Heart left ventricle (tissue), 16 donors: ENCODE measurements around the gene URM1. TPM values are rescaled to one million over a fixed set of nuclear protein-coding genes. Genes with fewer than 3 reads are reported as not detected.

Experiments
- ATAC-seq, 4 donors: fragments of 200-7000 bp; cut with Tn5 transposase; one replicate each; pipeline ENCODE4 v1.9.1; 2020 to 2022; ENCODE audit warnings: moderate library complexity in 4 of 4, mild to moderate bottlenecking in 3 of 4, moderate number of reproducible peaks in 1 of 4
- DNase-seq, 5 donors: peaks; one replicate each; pipeline ENCODE4 v3.0.0-alpha.2; 2020
- H3K27ac ChIP-seq, 12 donors: fragments of 200-600 bp; sonication (generic) in 4 of 12; one replicate each; pipeline versions ENCODE4 v1.5.0 to v1.8.0; 2016 to 2022; ENCODE audit warnings: mild to moderate bottlenecking in 2 of 12
- H3K27me3 ChIP-seq, 9 donors: fragments of 200-600 bp; sonication (generic) in 2 of 9; one replicate each; pipeline versions ENCODE4 v1.5.1 to v1.8.0; 2016 to 2022; ENCODE audit warnings: mild to moderate bottlenecking in 3 of 9
- H3K36me3 ChIP-seq, 9 donors: fragments of 200-600 bp; sonication (generic) in 2 of 9; one replicate each; pipeline versions ENCODE4 v1.5.0 to v1.8.0; 2018 to 2022; ENCODE audit warnings: mild to moderate bottlenecking in 2 of 9
- H3K4me1 ChIP-seq, 12 donors: fragments of 200-600 bp; sonication (generic) in 4 of 12; one replicate each; pipeline versions ENCODE4 v1.5.0 to v1.8.0; 2016 to 2022; ENCODE audit warnings: mild to moderate bottlenecking in 3 of 12
- H3K4me3 ChIP-seq, 12 donors: fragments of 200-600 bp; sonication (generic) in 4 of 12; one replicate each; pipeline versions ENCODE4 v1.5.0 to v1.8.0; 2017 to 2022; ENCODE audit warnings: mild to moderate bottlenecking in 9 of 12, moderate library complexity in 4 of 12
- H3K9me3 ChIP-seq, 12 donors: fragments of 200-600 bp; sonication (generic) in 4 of 12; one replicate each; pipeline versions ENCODE4 v1.5.0 to v1.8.0; 2016 to 2022; ENCODE audit warnings: mild to moderate bottlenecking in 1 of 12
- CTCF ChIP-seq, 12 donors: fragments of 200-600 bp; sonication (generic) in 4 of 12; IDR thresholded peaks; one replicate each; pipeline versions ENCODE4 v1.5.0 to v1.8.0; 2018 to 2022; ENCODE audit warnings: antibody characterized with exemption in 12 of 12, mild to moderate bottlenecking in 5 of 12
- POLR2A ChIP-seq, 2 donors: fragments of 450-650 bp; IDR thresholded peaks; one replicate each; pipeline ENCODE4 v1.6.1; 2017; ENCODE audit warnings: antibody characterized with exemption in 2 of 2, mild to moderate bottlenecking in 2 of 2, moderate library complexity in 2 of 2
- WGBS, 4 donors: extraction: QIAGEN DNeasy Blood & Tissue Kit in 2 of 4; methylation state at CpG; one replicate each; pipeline versions ENCODE4 v1.1.5 to v1.1.7; 2013 to 2018; 5-methylcytosine and 5-hydroxymethylcytosine counted together
- intact Hi-C, 10 donors: fragments of 100-400 bp; cut with DNase I; formaldehyde crosslinking; loops; one replicate each; pipeline versions ENCODE4 v1.11.1 to v1.14.2; 2022
- long read RNA-seq, 3 donors: library from polyadenylated mRNA; unstranded; transcript quantifications; one replicate each; pipeline ENCODE4 v2.0.0, GENCODE V29; 2020 to 2021
- polyA plus RNA-seq, 2 donors: library from polyadenylated mRNA; stranded (reverse); fragments of 200-250 nt; gene quantifications; one replicate each; pipeline ENCODE4 v1.2.3, GENCODE V29; 2013
- total RNA-seq, 9 donors: library from RNA; depleted of rRNA in 2 of 9; stranded (reverse); fragments of >200 nt in 2 of 9; fragmentation: NEBNext Ultra II Directional in 3 of 9; extraction: Animal tissue kit (Norgen Biotek cat#: 25700) in 3 of 9; gene quantifications; one replicate each; pipeline versions ENCODE4 v1.1.0 to v1.2.4, GENCODE V29; 2016 to 2023
- donor health status: ischemic (EF 13 %, LVEDD 7.1; RV severe dilation, severe dysfunction).
- donor health status: healthy with polysubstance abuse.
- donor health status: DM: no; HTN: yes; CAD: no.
- donor health status: DM: no; HTN: no; CAD: no.
- donor health status: ischemic (EF 25% LVEDD 6.9; RV normal size, moderate dysfunction).
- donor health status: ischemic (EF 25% LVEDD 5.7; RV mildly dilated, moderate dysfunction).
- donor health status: healthy.
- donor health status: DM: yes; HTN: yes; CAD: no.
- donor health status: ischemic (EF 35%, LVEDD 5.7; RV mildly dilated, moderate dysfunction).
- donor health status: nonischemic (EF 11% LVEDD 7.7; RV severe dilation, severe dysfunction).
- donor health status: DM: yes; HTN: yes; CAD: no.
- donor health status: PGD.
- donor health status: ischemic (EF 29% LVEDD 5.4; RV normal size, mild dysfunction).
- donor health status: nonischemic (EF 23%, LVEDD 6.1; RV moderate dilation, normal function).

The URM1 gene
- 10 to 100 TPM; 34.4 to 55.5 (median 45.4) TPM for total RNA-seq
- 10 to 100 TPM; 30.2 to 85.6 TPM for polyA plus RNA-seq
- long read RNA-seq, donor 1, transcript URM1-203 (5 exons, 2,650 nt), result major isoform, 18 of 32 reads
- long read RNA-seq, donor 1, partial matches to known transcripts, result 10 of 32 reads
- long read RNA-seq, donor 1, other reads (novel, unspliced or antisense), result 2 of 32 reads
- long read RNA-seq, donor 2, transcript URM1-203 (5 exons, 2,650 nt), result major isoform, 59 of 83 reads
- long read RNA-seq, donor 2, transcript URM1-205 (5 exons, 723 nt), result minor isoform, 13 of 83 reads
- long read RNA-seq, donor 2, partial matches to known transcripts, result 2 of 83 reads
- long read RNA-seq, donor 2, other reads (novel, unspliced or antisense), result 8 of 83 reads
- long read RNA-seq, donor 3, transcript URM1-203 (5 exons, 2,650 nt), result major isoform, 12 of 26 reads
- long read RNA-seq, donor 3, partial matches to known transcripts, result 2 of 26 reads
- long read RNA-seq, donor 3, other reads (novel, unspliced or antisense), result 7 of 26 reads

GRCh38 chr9:128370752-128371629 is at the start of gene URM1:
URM1 (plus strand) TSS chr9:128371374; CDS start chr9:128371381, 7 bp downstream.
- H3K27me3 ChIP-seq, result no peaks in the 10 kb centered on the region
- intact Hi-C loops, result loop anchor here in 1 of 10 donors (5.0 kb wide), 1 partner anchor 41 kb away; no protein-coding TSS in a partner anchor
- no peaks in the 10 kb centered on the region for H3K9me3 ChIP-seq
- H3K27ac ChIP-seq, result peak within 1 kb of the TSS; percentile 89 to 98 (median 94)
- DNase-seq, result peak; percentile 95 to 97 (median 96)
- TF ChIP-seq POLR2A (IDR thresholded peaks at IDR 0.05) (peak in 1 of 2 donors; percentile 91), CTCF (IDR thresholded peaks at IDR 0.05) (peak in 1 of 12 donors; percentile 16)
- H3K4me1 ChIP-seq, result peaks cover 0 to 29% (median 19%) of the 10 kb centered on the region in 12 donors
- 0 to 1% (median 1%) methylated on average over 51 to 55 of the region's 55 CpGs for WGBS, 4 donors
- ATAC-seq, result peak; percentile 94 to 99 (median 98)
- peak within 1 kb of the TSS; percentile 62 to 99 (median 89) for H3K4me3 ChIP-seq
- H3K36me3 ChIP-seq, result peaks cover 0 to 27% (median 10%) of the 10 kb centered on the region in 9 donors

- H3K27ac ChIP-seq, result peak overlapping the region in 10 of 12 donors; percentile 84 to 98 (median 94)
- H3K4me3 ChIP-seq, result peak overlapping the region; percentile 62 to 98 (median 92)
- DNase-seq (no peak), ATAC-seq (peak in 1 of 4 donors; percentile 3)
- no peak for TF ChIP-seq POLR2A (IDR thresholded peaks at IDR 0.05)
- TF ChIP-seq CTCF (IDR thresholded peaks at IDR 0.05), result no peak
- 2 to 5% (median 2%) methylated on average over 21 of the region's 21 CpGs for WGBS, 4 donors
- intact Hi-C loops, result loop anchor here in 2 of 10 donors (2.0 to 10.0 kb wide), 2 partner anchors 19 to 137 kb away; partner anchors contain the start of gene SLC27A4 (in 1 of the 2)
- peaks cover 6 to 41% (median 29%) of the 10 kb centered on the region in 12 donors for H3K4me1 ChIP-seq
- no peaks in the 10 kb centered on the region for H3K27me3 ChIP-seq
- H3K9me3 ChIP-seq, result no peaks in the 10 kb centered on the region
- peaks cover 0 to 63% (median 39%) of the 10 kb centered on the region in 9 donors for H3K36me3 ChIP-seq
Measured at GRCh38 chr9:128321879-128322403, 49.2 kb upstream of the URM1 start.

- H3K4me1 ChIP-seq, result peaks cover 6 to 41% (median 29%) of the 10 kb centered on the region in 12 donors
- peak in 1 of 2 donors; percentile 40 for TF ChIP-seq POLR2A (IDR thresholded peaks at IDR 0.05)
- TF ChIP-seq CTCF (IDR thresholded peaks at IDR 0.05), result no peak
- H3K36me3 ChIP-seq, result peaks cover 0 to 63% (median 39%) of the 10 kb centered on the region in 9 donors
- peak within 1 kb of the TSS; percentile 62 to 98 (median 92) for H3K4me3 ChIP-seq
- H3K27ac ChIP-seq, result peak within 1 kb of the TSS; percentile 84 to 98 (median 94)
- DNase-seq, result peak; percentile 94 to 95 (median 94)
- ATAC-seq, result peak; percentile 98 to 99 (median 98)
- H3K9me3 ChIP-seq, result no peaks in the 10 kb centered on the region
- no peaks in the 10 kb centered on the region for H3K27me3 ChIP-seq
- intact Hi-C loops, result loop anchor here in 2 of 10 donors (2.0 to 10.0 kb wide), 2 partner anchors 18 to 138 kb away; partner anchors contain the start of gene SLC27A4 (in 1 of the 2)
- 0 to 1% (median 0%) methylated on average over 35 to 83 of the region's 83 CpGs for WGBS, 4 donors
Measured at GRCh38 chr9:128322404-128323211, 48.6 kb upstream of the URM1 start, which contains the start of the genes COQ4 and TRUB2. COQ4 (plus strand) TSS chr9:128322839; CDS start chr9:128322859, 20 bp downstream. TRUB2 (minus strand) TSS chr9:128322447; CDS start chr9:128322408, 39 bp downstream.
